SK-N-SH (cell line): ENCODE results near the gene FOXK1. TPM values are rescaled to one million over a fixed set of nuclear protein-coding genes. Genes with fewer than 3 reads are reported as not detected.

Experiments
- CTCF ChIA-PET: fragments of 300-600, 350-600 bp; formaldehyde crosslinking; extraction: SDS; loops from one replicate; lab custom pipeline; 2021; lab: Yijun Ruan, JAX
- POLR2A ChIA-PET: fragments of 350-600 bp; sonication (Branson Sonifier 250); formaldehyde crosslinking; extraction: SDS; loops from one replicate; lab custom pipeline; 2020; ENCODE audit warnings: antibody characterized with exemption, inconsistent platforms; lab: Yijun Ruan, JAX
- DNase-seq: peaks from one replicate; pipeline ENCODE4 v3.0.0; 2012
- H2AFZ ChIP-seq: fragments of 200-600 bp; sonication (generic); 2 replicates; pipeline ENCODE4 v1.8.1; 2016; ENCODE audit warnings: antibody characterized with exemption, mild to moderate bottlenecking, low read depth
- H3F3A ChIP-seq: fragments of 200-600 bp; sonication (generic); replicated peaks from 2 replicates; pipeline ENCODE3; 2016; ENCODE audit warnings: antibody characterized with exemption, mild to moderate bottlenecking; ENCODE audit not compliant: insufficient read depth
- H3K27ac ChIP-seq, 2 experiments: fragments of 200-500 bp in 1 of 2; fragments of 200-600 bp in 1 of 2; sonication (Bioruptor generic) in 1 of 2; sonication (generic), shearing (Covaris generic) in 1 of 2; 2 replicates each; pipeline versions ENCODE4 v1.5.1 to v1.6.1; 2014 to 2016; ENCODE audit warnings: low read depth in 2 of 2, inconsistent platforms in 1 of 2, low read length in 1 of 2, mild to moderate bottlenecking in 1 of 2, mixed read lengths in 1 of 2
- H3K27me3 ChIP-seq: fragments of 200-600 bp; sonication (generic), shearing (Covaris generic); 2 replicates; pipeline ENCODE4 v1.6.1; 2016; ENCODE audit warnings: mixed run types; ENCODE audit not compliant: insufficient read depth
- H3K36me3 ChIP-seq, 2 experiments: fragments of 200-500 bp in 1 of 2; fragments of 200-600 bp in 1 of 2; sonication (Bioruptor generic) in 1 of 2; sonication (generic) in 1 of 2; replicated peaks in 1 of 2; 2 replicates each; pipeline versions ENCODE3 to v1.5.1; 2014 to 2016; ENCODE audit warnings: low read length in 1 of 2, mild to moderate bottlenecking in 1 of 2; ENCODE audit not compliant: insufficient read depth in 2 of 2, control insufficient read depth in 1 of 2
- H3K4me1 ChIP-seq, 2 experiments: fragments of 200-500 bp in 1 of 2; fragments of 200-600 bp in 1 of 2; sonication (Bioruptor generic) in 1 of 2; sonication (generic), shearing (Covaris generic) in 1 of 2; 2 replicates each; pipeline versions ENCODE4 v1.5.1 to v1.6.1; 2014 to 2016; ENCODE audit warnings: low read depth in 1 of 2, low read length in 1 of 2, mixed run types in 1 of 2; ENCODE audit not compliant: insufficient read depth in 2 of 2, control insufficient read depth in 1 of 2
- H3K4me2 ChIP-seq: fragments of 200-600 bp; sonication (generic), shearing (Covaris generic); 2 replicates; pipeline ENCODE4 v1.6.1; 2017; ENCODE audit warnings: mixed run types
- H3K4me3 ChIP-seq, 2 experiments: fragments of 200-500 bp in 1 of 2; fragments of 200-600 bp in 1 of 2; sonication (Bioruptor generic) in 1 of 2; sonication (generic), shearing (Covaris generic) in 1 of 2; 2 replicates each; pipeline versions ENCODE4 v1.5.1 to v1.8.1; 2014 to 2016; ENCODE audit warnings: low read depth in 2 of 2, inconsistent platforms in 1 of 2, low read length in 1 of 2, mild to moderate bottlenecking in 1 of 2, mixed read lengths in 1 of 2, moderate library complexity in 1 of 2
- H3K79me2 ChIP-seq: fragments of 200-600 bp; sonication (generic); 2 replicates; pipeline ENCODE4 v1.8.1; 2017; ENCODE audit warnings: mild to moderate bottlenecking; ENCODE audit not compliant: insufficient read depth
- H3K9ac ChIP-seq: fragments of 200-600 bp; sonication (generic); 2 replicates; pipeline ENCODE4 v1.6.1; 2017; ENCODE audit warnings: mixed run types
- H3K9me2 ChIP-seq: fragments of 200-600 bp; sonication (generic); 2 replicates; pipeline ENCODE4 v1.6.1; 2017; ENCODE audit warnings: mixed run types
- H3K9me3 ChIP-seq: fragments of 200-600 bp; sonication (generic); 2 replicates; pipeline ENCODE4 v1.6.1; 2017; ENCODE audit warnings: mixed run types, mild to moderate bottlenecking, moderate library complexity
- H4K20me1 ChIP-seq: fragments of 200-600 bp; sonication (generic); 2 replicates; pipeline ENCODE4 v1.6.1; 2017; ENCODE audit warnings: mild to moderate bottlenecking, mixed run types; ENCODE audit not compliant: insufficient read depth
- EP300 ChIP-seq, 2 experiments: IDR thresholded peaks; 2 replicates each; pipeline versions ENCODE4 v1.4.0 to v1.6.1; 2012; ENCODE audit warnings: borderline replicate concordance in 1 of 2, low read depth in 1 of 2, low read length in 1 of 2
- FOSL2 ChIP-seq: IDR thresholded peaks from 2 replicates; pipeline ENCODE4 v1.4.0; 2012; ENCODE audit warnings: low read depth, mild to moderate bottlenecking, moderate library complexity, borderline replicate concordance
- FOXJ3 ChIP-seq: sonication (generic); formaldehyde crosslinking; IDR thresholded peaks from 2 replicates; pipeline ENCODE4 v1.5.1; 2020; ENCODE audit warnings: mild to moderate bottlenecking, missing genetic modification reagents
- FOXM1 ChIP-seq: IDR thresholded peaks from 2 replicates; pipeline ENCODE4 v1.4.0; 2012; ENCODE audit warnings: low read depth, mild to moderate bottlenecking
- JUND ChIP-seq: IDR thresholded peaks from 2 replicates; pipeline ENCODE4 v1.4.0; 2012
- MXI1 ChIP-seq: IDR thresholded peaks from 2 replicates; pipeline ENCODE4 v1.6.1; 2012; ENCODE audit warnings: mild to moderate bottlenecking, low read depth, low read length, improper control_type of control experiment
- NRF1 ChIP-seq: IDR thresholded peaks from 2 replicates; pipeline ENCODE4 v1.6.1; 2012; ENCODE audit warnings: low read depth, mild to moderate bottlenecking, low read length
- RAD21 ChIP-seq: IDR thresholded peaks from 2 replicates; pipeline ENCODE4 v1.6.1; 2012; ENCODE audit warnings: mild to moderate bottlenecking, low read length
- RCOR1 ChIP-seq: fragments of 150-350 bp; IDR thresholded peaks from 2 replicates; pipeline ENCODE4 v1.6.1; 2017; ENCODE audit warnings: antibody characterized with exemption, low read length
- RFX5 ChIP-seq: IDR thresholded peaks from 2 replicates; pipeline ENCODE4 v1.6.1; 2012; ENCODE audit warnings: mild to moderate bottlenecking, improper control_type of control experiment, low read length
- RXRA ChIP-seq: IDR thresholded peaks from 2 replicates; pipeline ENCODE4 v1.4.0; 2012; ENCODE audit warnings: low read depth, mild to moderate bottlenecking, borderline replicate concordance
- TAF1 ChIP-seq: IDR thresholded peaks from 2 replicates; pipeline ENCODE4 v1.6.1; 2012; ENCODE audit warnings: low read depth, mild to moderate bottlenecking, low read length, moderate library complexity, borderline replicate concordance
- TCF12 ChIP-seq: IDR thresholded peaks from 2 replicates; pipeline ENCODE4 v1.4.0; 2012
- TEAD4 ChIP-seq: IDR thresholded peaks from 2 replicates; pipeline ENCODE4 v1.4.0; 2012; ENCODE audit warnings: mild to moderate bottlenecking, borderline replicate concordance; ENCODE audit not compliant: insufficient read depth
- YY1 ChIP-seq: IDR thresholded peaks from 2 replicates; pipeline ENCODE4 v1.4.0; 2012; ENCODE audit warnings: low read depth, mild to moderate bottlenecking
- WGBS: methylation state at CpG from one replicate; pipeline ENCODE4 v1.1.6; 2017; ENCODE audit warnings: low lambda C conversion rate; 5-methylcytosine and 5-hydroxymethylcytosine counted together
- polyA plus RNA-seq, 3 experiments: library from polyadenylated mRNA; depleted of rRNA; stranded (reverse); fragments of >200 nt; gene quantifications; 2 replicates each; pipeline ENCODE4 v1.2.3, GENCODE V29; 2012
- TF ChIP-seq, protein P1 (sequence below): IDR thresholded peaks from 2 replicates; pipeline ENCODE4; 2012
- TF ChIP-seq, protein P2 (sequence below): IDR thresholded peaks from 2 replicates; pipeline ENCODE4 v1.4.0; 2012; ENCODE audit warnings: low read depth
- TF ChIP-seq, protein P3 (sequence below): fragments of 200-600 bp; sonication (generic); IDR thresholded peaks from 2 replicates; pipeline ENCODE4 v1.6.1; 2017; ENCODE audit warnings: antibody characterized with exemption, mild to moderate bottlenecking, moderate library complexity

Gene FOXK1
- polyA plus RNA-seq, 1 of the 3 experiments (the other 2 are of a cell fraction): 4.7 TPM

DNA sequence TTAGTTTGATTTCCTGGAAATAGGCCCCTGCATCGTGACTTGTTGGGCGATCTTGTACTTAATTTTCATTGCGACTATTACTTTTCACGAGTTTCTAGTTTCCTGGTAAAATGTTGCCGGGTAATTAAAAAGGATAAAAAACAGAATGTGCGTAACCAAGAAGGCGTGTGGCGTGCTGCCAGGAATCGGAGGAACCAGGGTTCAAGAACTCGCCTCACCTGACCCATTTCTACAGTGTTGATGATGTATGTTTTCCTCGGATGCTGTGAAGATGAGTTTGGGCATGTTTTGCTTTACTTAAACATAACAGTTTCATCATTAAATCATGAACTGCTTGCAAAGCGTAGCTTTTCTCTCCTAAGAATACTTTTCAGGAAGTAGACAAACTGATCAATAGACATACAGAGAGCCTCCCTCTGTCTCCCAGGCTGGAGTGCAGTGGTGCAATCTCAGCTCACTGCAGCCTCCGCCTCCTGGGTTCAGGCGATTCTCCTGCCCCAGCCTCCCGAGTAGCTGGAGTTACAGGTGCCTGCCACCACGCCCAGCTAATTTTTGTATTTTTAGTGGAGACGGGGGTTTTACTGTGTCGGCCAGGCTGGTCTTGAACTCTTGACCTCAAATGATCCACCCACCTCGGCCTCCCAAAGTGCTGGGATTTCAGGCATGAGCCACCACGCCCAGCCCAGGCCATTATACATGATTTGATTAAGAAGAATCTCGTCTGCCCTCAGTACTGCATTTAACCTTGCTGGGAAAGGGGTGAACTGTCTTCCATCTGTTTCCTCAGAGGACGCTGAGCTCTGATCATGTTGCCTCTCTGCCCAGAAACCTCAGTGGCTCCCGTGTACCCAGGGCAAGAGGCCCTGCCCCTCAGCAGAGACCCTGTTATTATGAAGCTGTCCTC is 9.1 kb downstream of the FOXK1 start:
- H3K4me2 ChIP-seq: no peak overlapping the region

DNA sequence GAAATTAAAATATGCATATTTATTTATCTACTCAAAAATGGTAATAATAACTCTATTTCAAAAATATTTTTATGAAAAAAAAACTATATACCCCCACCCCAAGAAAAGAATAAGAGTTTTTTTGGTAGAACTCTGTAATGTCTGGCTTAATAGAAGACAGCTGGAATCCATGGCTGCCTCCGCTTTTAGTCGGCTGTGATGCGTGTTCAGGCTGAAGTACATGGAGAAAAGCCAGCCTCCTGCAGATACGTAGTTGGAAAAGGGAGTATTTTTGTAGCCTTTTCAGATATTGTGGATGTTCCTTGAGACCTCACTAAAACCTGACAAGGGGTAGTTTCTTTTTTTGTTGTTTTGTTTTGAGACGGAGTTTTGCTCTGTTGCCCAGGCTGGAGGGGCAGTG is 10.0 kb downstream of the FOXK1 start:
- DNase-seq: no peak
- WGBS: 93% methylated on average over 5 of the region's 5 CpGs
- no peaks in the 10 kb centered on the region for H3K9me2 ChIP-seq
- H3K4me1 ChIP-seq: peaks cover 0 to 7% of the 10 kb centered on the region in 2 experiments; a peak in 2 of 4 replicates
- H3K9me3 ChIP-seq: no peaks in the 10 kb centered on the region
- H3K79me2 ChIP-seq: peaks cover 100% of the 10 kb centered on the region
- no peak overlapping the region for H3K4me2 ChIP-seq
- peaks cover 10% of the 10 kb centered on the region for H3F3A ChIP-seq
- CTCF ChIA-PET: interaction anchor here (1.2 to 1.5 kb wide), 2 partner anchors 12 to 62 kb away, joined by 3 read pairs; no protein-coding TSS in a partner anchor
- H3K4me3 ChIP-seq: no peak overlapping the region
- no peak overlapping the region for H3K9ac ChIP-seq
- H4K20me1 ChIP-seq: peaks cover 61% of the 10 kb centered on the region
- no peak overlapping the region for H2AFZ ChIP-seq
- no peaks in the 10 kb centered on the region for H3K27me3 ChIP-seq
- POLR2A ChIA-PET: no interaction called here
- H3K27ac ChIP-seq: no peak overlapping the region
- no peaks in the 10 kb centered on the region for H3K36me3 ChIP-seq
- TF ChIP-seq TAF1 (no peak), RFX5 (no peak), MXI1 (no peak), EP300 (IDR thresholded peaks at IDR 0.05; ENCODE audit: borderline replicate concordance in 1 of 2, low read depth in 1 of 2, low read length in 1 of 2) (no peak), FOSL2 (no peak), FOXJ3 (CRISPR knock-in tag) (no peak), NRF1 (no peak), YY1 (no peak), FOXM1 (no peak), RCOR1 (no peak), RXRA (no peak)
- TF ChIP-seq, protein P1, sequence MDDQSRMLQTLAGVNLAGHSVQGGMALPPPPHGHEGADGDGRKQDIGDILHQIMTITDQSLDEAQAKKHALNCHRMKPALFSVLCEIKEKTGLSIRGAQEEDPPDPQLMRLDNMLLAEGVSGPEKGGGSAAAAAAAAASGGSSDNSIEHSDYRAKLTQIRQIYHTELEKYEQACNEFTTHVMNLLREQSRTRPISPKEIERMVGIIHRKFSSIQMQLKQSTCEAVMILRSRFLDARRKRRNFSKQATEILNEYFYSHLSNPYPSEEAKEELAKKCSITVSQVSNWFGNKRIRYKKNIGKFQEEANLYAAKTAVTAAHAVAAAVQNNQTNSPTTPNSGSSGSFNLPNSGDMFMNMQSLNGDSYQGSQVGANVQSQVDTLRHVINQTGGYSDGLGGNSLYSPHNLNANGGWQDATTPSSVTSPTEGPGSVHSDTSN: no peak
- TF ChIP-seq, protein P2, sequence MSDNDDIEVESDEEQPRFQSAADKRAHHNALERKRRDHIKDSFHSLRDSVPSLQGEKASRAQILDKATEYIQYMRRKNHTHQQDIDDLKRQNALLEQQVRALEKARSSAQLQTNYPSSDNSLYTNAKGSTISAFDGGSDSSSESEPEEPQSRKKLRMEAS: no peak

More for the DNA sequence above, 9.1 kb downstream of the FOXK1 start:
- Histone ChIP-seq H3K9me2 (no peaks in the 10 kb centered on the region), H3K9ac (no peak overlapping the region), H3K4me3 (no peak overlapping the region), H3F3A (peaks cover 10% of the 10 kb centered on the region), H4K20me1 (peaks cover 66% of the 10 kb centered on the region), H2AFZ (no peak overlapping the region), H3K27me3 (no peaks in the 10 kb centered on the region), H3K9me3 (no peaks in the 10 kb centered on the region), H3K27ac (no peak overlapping the region), H3K36me3 (peaks cover 0 to under 1% of the 10 kb centered on the region in 2 experiments)
- POLR2A ChIA-PET: interaction anchor here (1.1 kb wide), 1 partner anchor 49 kb away, joined by 3 read pairs; no protein-coding TSS in a partner anchor
- no peak for DNase-seq
- TF ChIP-seq MXI1 (no peak), RAD21 (no peak), JUND (no peak), TEAD4 (no peak), NRF1 (no peak), RXRA (no peak), TAF1 (no peak), TCF12 (no peak)
- TF ChIP-seq, protein P3, sequence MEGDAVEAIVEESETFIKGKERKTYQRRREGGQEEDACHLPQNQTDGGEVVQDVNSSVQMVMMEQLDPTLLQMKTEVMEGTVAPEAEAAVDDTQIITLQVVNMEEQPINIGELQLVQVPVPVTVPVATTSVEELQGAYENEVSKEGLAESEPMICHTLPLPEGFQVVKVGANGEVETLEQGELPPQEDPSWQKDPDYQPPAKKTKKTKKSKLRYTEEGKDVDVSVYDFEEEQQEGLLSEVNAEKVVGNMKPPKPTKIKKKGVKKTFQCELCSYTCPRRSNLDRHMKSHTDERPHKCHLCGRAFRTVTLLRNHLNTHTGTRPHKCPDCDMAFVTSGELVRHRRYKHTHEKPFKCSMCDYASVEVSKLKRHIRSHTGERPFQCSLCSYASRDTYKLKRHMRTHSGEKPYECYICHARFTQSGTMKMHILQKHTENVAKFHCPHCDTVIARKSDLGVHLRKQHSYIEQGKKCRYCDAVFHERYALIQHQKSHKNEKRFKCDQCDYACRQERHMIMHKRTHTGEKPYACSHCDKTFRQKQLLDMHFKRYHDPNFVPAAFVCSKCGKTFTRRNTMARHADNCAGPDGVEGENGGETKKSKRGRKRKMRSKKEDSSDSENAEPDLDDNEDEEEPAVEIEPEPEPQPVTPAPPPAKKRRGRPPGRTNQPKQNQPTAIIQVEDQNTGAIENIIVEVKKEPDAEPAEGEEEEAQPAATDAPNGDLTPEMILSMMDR: no peak
- TF ChIP-seq, protein P1: no peak
- TF ChIP-seq, protein P2: no peak
- TF ChIP-seq, all 33 proteins: peak for 0
- H3K4me1 ChIP-seq: peaks cover 0 to 7% of the 10 kb centered on the region in 2 experiments; a peak in 2 of 4 replicates
- WGBS: 93% methylated on average over 23 of the region's 23 CpGs
- CTCF ChIA-PET: interaction anchor here (0.6 to 1.2 kb wide), 2 partner anchors 11 to 19 kb away, joined by 3 read pairs; no protein-coding TSS in a partner anchor
- H3K79me2 ChIP-seq: peaks cover 100% of the 10 kb centered on the region
